ENCODE data around the gene AJM1.
A peak's percentile ranks its signal among the peaks of the same experiment; 100 is the strongest.

Gene AJM1

DNA sequence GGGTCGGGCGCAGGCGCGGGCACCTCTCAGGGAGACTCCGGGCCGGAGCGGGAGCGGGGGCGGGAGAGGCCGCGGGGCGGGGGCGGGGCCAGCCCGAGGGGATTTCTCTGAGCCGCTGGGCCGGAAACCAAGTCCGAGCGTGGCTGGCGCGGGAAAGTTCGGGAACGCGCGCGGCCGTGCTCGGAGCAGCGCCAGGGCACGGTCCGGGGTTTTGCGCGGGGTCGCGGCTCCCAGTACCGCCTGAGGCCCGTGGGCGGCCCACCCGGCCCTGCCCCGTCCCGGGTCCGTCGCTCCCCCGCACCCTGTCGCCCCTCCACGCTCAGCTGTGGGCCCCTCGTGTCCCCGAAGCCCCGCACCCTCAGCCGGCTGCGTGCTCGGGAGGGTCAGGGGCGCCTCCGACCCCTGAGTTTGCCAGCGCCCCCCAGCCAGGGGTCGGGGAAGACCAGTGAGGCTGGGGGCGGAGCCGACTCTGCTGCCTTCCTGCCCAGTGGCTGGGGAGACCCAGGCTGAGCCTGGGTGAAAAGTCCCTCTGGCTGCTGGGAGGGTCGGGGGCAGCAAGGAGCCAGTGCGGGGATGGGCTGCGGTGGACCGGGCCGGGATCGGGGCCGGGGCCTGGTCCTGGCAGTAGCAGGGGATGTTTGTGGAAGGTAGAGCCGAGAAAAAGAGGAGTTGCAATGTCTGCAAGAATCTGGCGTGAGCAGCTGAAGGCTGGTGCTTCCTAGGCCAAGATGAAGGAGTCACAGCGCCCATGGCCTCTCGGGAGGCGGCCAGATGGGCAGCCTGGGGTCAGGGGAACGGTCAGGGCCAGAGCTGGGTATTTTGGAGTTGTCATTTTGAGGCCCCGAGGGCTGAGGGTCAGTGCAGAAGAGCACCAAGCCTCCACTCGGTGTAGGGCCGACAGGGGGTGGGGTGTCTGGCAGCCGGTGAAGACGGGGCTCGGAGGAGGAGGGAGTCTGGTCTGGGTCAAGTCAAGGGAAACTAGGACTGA, 44.6 kb downstream of the AJM1 start:
- peaks cover 12% of the 10 kb centered on the region; the same call in 1 of the 2 replicates for H3K36me3 ChIP-seq (ENCODE audit: control insufficient read depth, insufficient read depth, low read length)
- H3K9ac ChIP-seq (ENCODE audit: low read depth, low read length), result peak overlapping the region; percentile 65; the same call in 1 of the 2 replicates
- H3K9me3 ChIP-seq (ENCODE audit: control insufficient read depth, insufficient read depth, low read length), result no peaks in the 10 kb centered on the region
- peak overlapping the region; percentile 61 for H3K27ac ChIP-seq (ENCODE audit: low read depth, low read length)
- no peaks in the 10 kb centered on the region for H3K27me3 ChIP-seq (ENCODE audit: control insufficient read depth, insufficient read depth, low read length)
- peak overlapping the region; percentile 83 for H3K4me3 ChIP-seq (ENCODE audit: low read depth, low read length)
- H3K4me1 ChIP-seq (ENCODE audit: control insufficient read depth, insufficient read depth, low read length), result 0 out of 2 replicates have a peak, but pooled peaks cover 4% of the 10 kb centered on the region

DNA sequence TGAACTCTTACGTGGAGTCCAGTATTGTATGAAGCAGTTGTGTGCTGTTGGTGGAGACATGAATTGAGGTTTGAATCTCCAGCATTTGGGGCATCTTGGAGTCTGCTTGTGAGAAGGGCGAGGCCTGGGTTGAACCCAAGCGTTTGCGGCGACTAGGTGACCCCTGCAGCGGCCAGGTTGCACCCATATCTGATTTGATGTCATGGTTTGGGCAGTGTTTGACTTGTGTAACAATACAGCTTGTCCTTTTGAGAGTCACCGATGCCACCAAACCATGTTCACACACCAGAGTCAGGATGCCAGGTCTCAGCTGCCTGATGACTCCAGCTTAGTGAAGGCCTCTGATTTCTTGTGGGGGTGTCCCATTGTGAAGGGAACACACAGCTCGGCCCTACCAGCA, 46.2 kb downstream of the AJM1 start:
- no peak overlapping the region for H3K9ac ChIP-seq (ENCODE audit: low read depth, low read length)
- H3K9me3 ChIP-seq (ENCODE audit: control insufficient read depth, insufficient read depth, low read length), result no peaks in the 10 kb centered on the region
- no peaks in the 10 kb centered on the region for H3K27me3 ChIP-seq (ENCODE audit: control insufficient read depth, insufficient read depth, low read length)
- peaks cover 18% of the 10 kb centered on the region for H3K36me3 ChIP-seq (ENCODE audit: control insufficient read depth, insufficient read depth, low read length)
- no peak overlapping the region for H3K4me3 ChIP-seq (ENCODE audit: low read depth, low read length)
- no peak overlapping the region for H3K27ac ChIP-seq (ENCODE audit: low read depth, low read length)
- 0 out of 2 replicates have a peak, but pooled peaks cover 4% of the 10 kb centered on the region for H3K4me1 ChIP-seq (ENCODE audit: control insufficient read depth, insufficient read depth, low read length)

GRCh38 chr9:136889858-136890257, 47.6 kb downstream of the AJM1 start:
- Histone ChIP-seq H3K27me3 (ENCODE audit: control insufficient read depth, insufficient read depth, low read length) (no peaks in the 10 kb centered on the region), H3K4me1 (ENCODE audit: control insufficient read depth, insufficient read depth, low read length) (0 out of 2 replicates have a peak, but pooled peaks cover 4% of the 10 kb centered on the region), H3K36me3 (ENCODE audit: control insufficient read depth, insufficient read depth, low read length) (peaks cover 26% of the 10 kb centered on the region), H3K4me3 (ENCODE audit: low read depth, low read length) (no peak overlapping the region), H3K9ac (ENCODE audit: low read depth, low read length) (no peak overlapping the region), H3K9me3 (ENCODE audit: control insufficient read depth, insufficient read depth, low read length) (no peaks in the 10 kb centered on the region), H3K27ac (ENCODE audit: low read depth, low read length) (no peak overlapping the region)

DNA sequence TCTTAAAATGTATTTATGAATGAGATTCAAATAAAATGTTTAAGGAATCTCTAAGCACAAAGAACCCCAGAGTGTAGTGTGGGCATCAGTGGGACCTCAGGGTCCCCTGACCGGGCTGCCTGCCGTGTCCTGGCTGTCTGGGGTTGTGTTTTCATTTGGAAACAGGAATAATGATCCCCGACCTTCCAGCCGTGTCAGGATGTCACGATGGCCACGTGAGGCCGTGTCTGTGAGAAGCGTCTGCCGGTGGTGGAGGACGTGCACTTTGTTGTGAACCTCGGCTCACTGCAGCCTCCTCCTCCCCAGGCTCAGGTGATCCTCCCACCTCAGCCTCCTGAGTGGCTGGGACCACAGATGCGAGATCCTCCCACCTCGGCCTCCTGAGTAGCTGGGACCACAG, 48.4 kb downstream of the AJM1 start:
- H3K27ac ChIP-seq (ENCODE audit: low read depth, low read length), result no peak overlapping the region
- no peak overlapping the region for H3K9ac ChIP-seq (ENCODE audit: low read depth, low read length)
- H3K4me3 ChIP-seq (ENCODE audit: low read depth, low read length), result no peak overlapping the region
- H3K36me3 ChIP-seq (ENCODE audit: control insufficient read depth, insufficient read depth, low read length), result peaks cover 31% of the 10 kb centered on the region
- no peaks in the 10 kb centered on the region for H3K27me3 ChIP-seq (ENCODE audit: control insufficient read depth, insufficient read depth, low read length)
- H3K4me1 ChIP-seq (ENCODE audit: control insufficient read depth, insufficient read depth, low read length), result 0 out of 2 replicates have a peak, but pooled peaks cover 4% of the 10 kb centered on the region
- no peaks in the 10 kb centered on the region for H3K9me3 ChIP-seq (ENCODE audit: control insufficient read depth, insufficient read depth, low read length)

Data from HUES48 (cell line).